Body of pancreas (tissue), 4 donors: ENCODE measurements around the gene NACA2. TPM values are rescaled to one million over a fixed set of nuclear protein-coding genes. Genes with fewer than 3 reads are reported as not detected.

Source experiments
- ATAC-seq: fragments of 150-250 bp; one replicate; pipeline ENCODE4 v1.9.1; 2016
- DNase-seq, 4 donors: peaks; one replicate each; pipeline ENCODE4 v3.0.0-alpha.2; 2019
- H3K27ac ChIP-seq, 4 donors: fragments of 200-600 bp; sonication (generic); 1 replicate in 3 of 4; 2 replicates in 1 of 4; pipeline versions ENCODE4 v1.5.1 to v1.6.1; 2016 to 2019; ENCODE audit warnings: mild to moderate bottlenecking in 1 of 4, mixed read lengths in 1 of 4, moderate library complexity in 1 of 4
- H3K27me3 ChIP-seq, 2 donors: fragments of 200-600 bp; sonication (generic); one replicate each; pipeline ENCODE4 v1.6.0; 2016; ENCODE audit warnings: mild to moderate bottlenecking in 1 of 2
- H3K36me3 ChIP-seq, 2 donors: fragments of 200-600 bp; sonication (generic); replicated peaks in 1 of 2; 2 replicates each; pipeline ENCODE4 v1.5.1; 2016; ENCODE audit warnings: low read depth in 2 of 2; ENCODE audit not compliant: insufficient read depth in 1 of 2
- H3K4me1 ChIP-seq: fragments of 200-600 bp; sonication (generic); one replicate; pipeline ENCODE4 v1.6.0; 2016
- H3K4me3 ChIP-seq, 2 donors: fragments of 200-600 bp; sonication (generic); 1 replicate in 1 of 2; 2 replicates in 1 of 2; pipeline ENCODE4 v1.5.1; 2016 to 2019
- H3K9me3 ChIP-seq, 3 donors: fragments of 200-600 bp; sonication (generic); 1 replicate in 2 of 3; 2 replicates in 1 of 3; pipeline ENCODE4 v1.5.1; 2016
- POLR2A ChIP-seq, 3 donors: fragments of 450-650 bp; IDR thresholded peaks; one replicate each; pipeline ENCODE4 v1.6.1; 2016; ENCODE audit warnings: antibody characterized with exemption in 3 of 3, mild to moderate bottlenecking in 2 of 3
- WGBS, 2 donors: methylation state at CpG; one replicate each; pipeline ENCODE4 v1.1.5; 2017; 5-methylcytosine and 5-hydroxymethylcytosine counted together
- intact Hi-C: fragments of 100-400 bp; cut with DNase I; formaldehyde crosslinking; loops from one replicate; pipeline ENCODE4 v1.15.1; 2023
- total RNA-seq, 2 donors: library from RNA; depleted of rRNA; stranded (reverse); fragments of >200 nt; gene quantifications; one replicate each; pipeline ENCODE4 v1.1.0, GENCODE V29; 2016
- TF ChIP-seq, protein P1 (sequence below), 7 experiments: fragments of 450-650 bp in 4 of 7; fragments of 200-600 bp in 3 of 7; sonication (generic) in 3 of 7; IDR thresholded peaks; one replicate each; pipeline ENCODE4 v1.5.1; 2016 to 2019; ENCODE audit warnings: antibody characterized with exemption in 7 of 7

Gene NACA2
- total RNA-seq, 2 donors from 2014 or later = 1.6 TPM; not detected in 1

DNA sequence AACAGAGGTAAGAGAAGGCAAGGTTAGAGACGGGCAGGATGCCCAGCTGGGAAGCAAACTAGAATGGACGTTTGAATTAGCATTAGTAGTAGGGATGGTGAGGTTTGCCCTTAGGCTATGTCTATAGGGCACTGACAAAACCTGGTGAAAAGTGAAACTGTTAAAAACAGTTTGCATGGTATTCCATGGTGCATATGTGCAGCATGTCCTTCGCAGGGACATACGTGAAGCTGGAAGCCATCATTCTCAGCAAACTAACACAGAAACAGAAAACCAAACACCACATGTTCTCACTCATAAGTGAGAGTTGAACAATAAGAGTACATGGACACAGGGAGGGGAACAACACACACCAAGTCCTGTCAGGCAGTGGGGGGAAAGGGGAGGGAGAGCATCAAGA, 25.8 kb downstream of the NACA2 start:
- WGBS, 2 donors = 44 to 59% methylated on average over 4 of the region's 4 CpGs
- no peak overlapping the region for H3K27ac ChIP-seq
- TF ChIP-seq POLR2A (IDR thresholded peaks at IDR 0.05) = no peak
- TF ChIP-seq, protein P1, sequence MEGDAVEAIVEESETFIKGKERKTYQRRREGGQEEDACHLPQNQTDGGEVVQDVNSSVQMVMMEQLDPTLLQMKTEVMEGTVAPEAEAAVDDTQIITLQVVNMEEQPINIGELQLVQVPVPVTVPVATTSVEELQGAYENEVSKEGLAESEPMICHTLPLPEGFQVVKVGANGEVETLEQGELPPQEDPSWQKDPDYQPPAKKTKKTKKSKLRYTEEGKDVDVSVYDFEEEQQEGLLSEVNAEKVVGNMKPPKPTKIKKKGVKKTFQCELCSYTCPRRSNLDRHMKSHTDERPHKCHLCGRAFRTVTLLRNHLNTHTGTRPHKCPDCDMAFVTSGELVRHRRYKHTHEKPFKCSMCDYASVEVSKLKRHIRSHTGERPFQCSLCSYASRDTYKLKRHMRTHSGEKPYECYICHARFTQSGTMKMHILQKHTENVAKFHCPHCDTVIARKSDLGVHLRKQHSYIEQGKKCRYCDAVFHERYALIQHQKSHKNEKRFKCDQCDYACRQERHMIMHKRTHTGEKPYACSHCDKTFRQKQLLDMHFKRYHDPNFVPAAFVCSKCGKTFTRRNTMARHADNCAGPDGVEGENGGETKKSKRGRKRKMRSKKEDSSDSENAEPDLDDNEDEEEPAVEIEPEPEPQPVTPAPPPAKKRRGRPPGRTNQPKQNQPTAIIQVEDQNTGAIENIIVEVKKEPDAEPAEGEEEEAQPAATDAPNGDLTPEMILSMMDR (IDR thresholded peaks at IDR 0.05) = no peak
- no peaks in the 10 kb centered on the region for H3K9me3 ChIP-seq
- H3K4me1 ChIP-seq = no peaks in the 10 kb centered on the region
- no peak overlapping the region for H3K4me3 ChIP-seq
- H3K27me3 ChIP-seq = no peaks in the 10 kb centered on the region
- ATAC-seq (no peak), DNase-seq (no peak)
- H3K36me3 ChIP-seq = no peaks in the 10 kb centered on the region
- intact Hi-C loops = no loop called here

DNA sequence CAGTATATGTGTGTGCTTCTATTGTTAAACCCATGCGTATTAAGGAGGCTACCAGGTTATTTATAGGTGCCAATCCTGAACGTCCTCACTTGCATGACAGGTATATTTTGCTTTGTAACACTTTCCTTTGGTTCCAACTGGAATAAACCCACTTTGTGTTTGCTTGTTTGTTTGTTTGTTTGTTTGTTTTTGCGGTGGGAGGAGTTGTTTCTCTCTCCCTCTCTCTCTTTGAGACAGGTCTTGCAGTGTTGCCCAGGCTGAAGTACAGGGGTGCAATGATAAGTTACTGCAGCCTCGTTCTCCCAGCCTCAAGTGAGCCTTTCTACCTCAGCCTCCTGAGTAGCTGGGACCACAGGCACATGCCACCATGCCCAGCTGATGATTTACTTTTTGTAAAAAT, 28.7 kb downstream of the NACA2 start:
- Histone ChIP-seq H3K4me1 (no peaks in the 10 kb centered on the region), H3K36me3 (no peaks in the 10 kb centered on the region), H3K27me3 (no peaks in the 10 kb centered on the region), H3K27ac (no peak overlapping the region), H3K4me3 (no peak overlapping the region), H3K9me3 (no peaks in the 10 kb centered on the region)
- TF ChIP-seq, protein P1 (IDR thresholded peaks at IDR 0.05) = no peak
- TF ChIP-seq POLR2A (IDR thresholded peaks at IDR 0.05) = no peak
- DNase-seq (no peak), ATAC-seq (no peak)
- intact Hi-C loops = no loop called here
- 51 to 59% methylated on average over 4 of the region's 4 CpGs for WGBS, 2 donors

DNA sequence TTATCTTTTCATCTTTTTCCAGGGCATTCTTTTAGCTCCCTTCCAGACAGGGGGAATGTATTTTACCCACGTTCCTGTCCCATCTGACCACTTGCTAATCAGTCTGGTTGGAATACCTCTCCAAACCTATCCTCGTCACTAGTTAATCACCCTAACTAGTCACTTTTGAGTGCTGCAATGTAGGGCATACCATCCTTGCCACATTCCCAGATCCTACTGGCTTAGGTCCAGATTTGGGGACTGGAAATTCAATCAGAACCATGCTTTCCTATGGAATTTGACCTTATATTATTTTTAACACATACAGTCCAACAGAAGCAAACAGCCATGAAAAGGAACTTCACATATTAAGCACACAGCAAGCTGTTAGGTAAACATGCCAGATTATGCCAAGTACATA, 29.7 kb downstream of the NACA2 start:
- TF ChIP-seq, protein P1 (IDR thresholded peaks at IDR 0.05) = no peak
- TF ChIP-seq POLR2A (IDR thresholded peaks at IDR 0.05) = no peak
- no peaks in the 10 kb centered on the region for H3K27me3 ChIP-seq
- WGBS, 2 donors = 63 to 67% methylated on average over 2 of the region's 2 CpGs
- no peak overlapping the region for H3K27ac ChIP-seq
- ATAC-seq (no peak), DNase-seq (no peak)
- intact Hi-C loops = no loop called here
- no peak overlapping the region for H3K4me3 ChIP-seq
- no peaks in the 10 kb centered on the region for H3K36me3 ChIP-seq
- H3K4me1 ChIP-seq = no peaks in the 10 kb centered on the region
- no peaks in the 10 kb centered on the region for H3K9me3 ChIP-seq

DNA sequence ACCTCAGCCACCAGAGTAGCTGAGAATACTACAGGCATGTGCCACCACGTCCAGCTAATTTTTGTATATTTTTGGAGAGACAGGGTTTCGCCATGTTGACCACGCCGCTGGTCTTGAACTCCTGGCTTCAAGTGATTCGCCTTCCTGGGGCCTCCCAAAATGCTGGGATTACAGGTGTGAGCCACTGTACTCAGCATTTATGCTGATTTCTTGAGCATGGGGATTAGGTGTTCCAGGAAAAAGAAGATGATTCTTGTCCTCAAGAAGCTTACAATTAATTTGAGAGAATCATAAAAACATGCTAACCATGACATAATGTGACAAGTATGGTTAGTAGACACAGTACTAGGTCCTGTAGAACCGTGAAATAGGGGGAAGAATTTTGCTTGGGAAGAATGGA, 30.9 kb downstream of the NACA2 start:
- no peaks in the 10 kb centered on the region for H3K9me3 ChIP-seq
- ATAC-seq (no peak), DNase-seq (no peak)
- H3K4me3 ChIP-seq = no peak overlapping the region
- no peak overlapping the region for H3K27ac ChIP-seq
- intact Hi-C loops = no loop called here
- WGBS, 2 donors = 81 to 92% methylated on average over 6 of the region's 6 CpGs
- H3K27me3 ChIP-seq = no peaks in the 10 kb centered on the region
- H3K36me3 ChIP-seq = no peaks in the 10 kb centered on the region
- no peaks in the 10 kb centered on the region for H3K4me1 ChIP-seq
- TF ChIP-seq, protein P1 (IDR thresholded peaks at IDR 0.05) = no peak
- TF ChIP-seq POLR2A (IDR thresholded peaks at IDR 0.05) = no peak
